Astrocyte (in vitro differentiated cells and primary cell): ENCODE data around the gene KRT82.

ENCODE experiments used
- CTCF ChIP-seq: IDR thresholded peaks from 2 replicates; pipeline ENCODE4 v1.5.1; 2011; ENCODE audit warnings: low read depth, mild to moderate bottlenecking, inconsistent platforms, low read length, moderate library complexity; ENCODE audit not compliant: insufficient read depth
- EZH2 ChIP-seq: IDR thresholded peaks from 2 replicates; pipeline ENCODE4 v1.6.1; 2012; ENCODE audit warnings: mild to moderate bottlenecking, low read length, inconsistent platforms; ENCODE audit not compliant: insufficient read depth

GRCh38 chr12:52402377-52402776 is 3.8 kb downstream of the KRT82 start:
- no peak for TF ChIP-seq CTCF
- TF ChIP-seq EZH2, result no peak
